ENCODE results near the gene OR2J1.

GRCh38 chr6:29146179-29146578 is 46.9 kb downstream of the OR2J1 start:
- TF ChIP-seq EZH2 (IDR thresholded peaks at IDR 0.05; ENCODE audit: borderline replicate concordance, low read length) (no peak), CTCF (IDR thresholded peaks at IDR 0.05; ENCODE audit: low read length) (no peak)

Measured in OCI-LY1 (cell line).